ENCODE measurements around the gene PTPRT.

Gene PTPRT

DNA sequence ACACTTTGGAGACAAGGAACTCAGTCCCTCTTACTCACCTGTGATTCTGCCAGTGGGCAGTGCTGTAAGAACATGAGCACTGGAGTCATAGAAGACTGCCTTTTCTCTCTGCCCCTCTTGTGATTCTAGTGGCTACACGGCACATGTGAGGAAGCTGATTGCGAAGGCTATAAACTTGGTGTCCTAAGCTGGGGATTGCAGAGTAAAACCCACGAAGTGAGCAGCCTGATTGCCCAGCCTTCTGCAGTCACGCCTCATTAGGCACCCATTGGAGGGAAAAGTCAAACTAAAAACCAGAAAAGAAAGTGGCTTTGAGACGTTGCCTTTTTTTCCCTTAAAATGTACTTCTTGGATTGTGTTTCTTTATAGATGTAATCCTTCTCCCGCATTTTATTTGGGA lies 823.1 kb downstream of the PTPRT start:
- DNase-seq (ENCODE audit: insufficient read length, low spot score) (no peak), FAIRE-seq (peak; percentile 23)

DNA sequence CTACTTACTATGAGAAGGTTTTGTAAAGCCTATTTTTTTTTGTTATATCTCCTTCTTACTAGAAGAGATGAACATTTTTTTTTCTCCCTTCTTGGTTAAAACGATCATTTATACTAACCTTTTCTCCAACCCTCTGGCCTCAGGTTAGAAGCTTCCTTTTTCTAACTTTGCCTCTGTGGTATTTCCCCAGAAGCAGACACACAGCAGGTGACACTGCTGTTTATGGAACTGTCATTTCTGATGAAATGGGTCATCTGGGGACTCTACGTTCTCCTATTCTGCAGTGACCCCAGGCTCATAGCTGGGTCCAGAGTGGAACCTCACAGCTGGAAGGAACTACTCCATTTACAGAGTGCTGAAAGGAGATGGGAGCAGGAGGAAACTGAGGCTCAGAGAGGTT lies 825.3 kb downstream of the PTPRT start:
- FAIRE-seq = no peak
- DNase-seq (ENCODE audit: insufficient read length, low spot score) = no peak

DNA sequence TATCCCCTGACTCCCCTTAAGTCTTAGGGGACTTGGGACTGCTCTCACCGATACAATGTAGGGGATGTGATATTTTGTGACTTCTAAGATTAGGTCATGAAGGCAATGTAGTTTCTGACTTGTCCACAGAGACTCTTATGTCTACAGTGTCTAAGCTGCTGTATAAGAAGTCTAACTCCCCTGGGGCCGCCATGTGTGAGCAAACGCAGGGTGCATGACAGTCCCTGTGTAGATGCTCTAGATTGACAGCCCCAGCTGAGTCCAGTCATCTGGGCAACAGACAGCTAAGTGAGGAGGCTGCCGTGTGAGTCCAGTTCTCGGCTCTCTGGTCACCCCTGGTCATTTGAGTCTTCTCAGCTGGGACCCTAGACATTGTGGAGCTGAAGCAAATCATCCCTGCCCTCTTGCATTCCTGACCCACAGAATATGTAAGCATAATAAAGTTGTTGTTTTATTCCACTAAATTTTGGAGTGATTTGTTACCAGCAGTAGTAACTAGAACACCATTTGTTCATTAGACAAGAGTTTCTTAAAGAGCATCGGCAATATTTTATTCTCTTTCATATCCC lies 828.2 kb downstream of the PTPRT start:
- no peak for DNase-seq (ENCODE audit: insufficient read length, low spot score)
- FAIRE-seq = no peak

DNA sequence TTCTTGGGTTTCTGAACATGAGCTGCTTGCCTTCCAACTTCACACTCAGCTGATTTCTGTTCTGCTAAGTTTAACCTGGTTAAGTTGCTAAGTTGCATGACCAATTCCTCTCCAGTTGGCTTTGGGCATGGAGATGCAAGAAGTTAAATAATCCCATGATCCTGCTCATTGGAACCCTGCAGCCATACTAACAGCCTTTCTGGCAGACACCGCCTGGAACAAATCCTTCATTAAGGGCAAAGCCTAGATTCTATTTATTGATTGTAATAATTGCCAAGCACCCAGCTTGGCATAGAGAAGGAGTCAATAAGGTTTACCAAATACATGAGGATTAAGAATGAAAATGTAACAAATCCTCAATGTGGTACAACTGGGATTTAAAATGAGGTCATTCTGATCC lies 829.1 kb downstream of the PTPRT start:
- FAIRE-seq (peak; percentile 28), DNase-seq (ENCODE audit: insufficient read length, low spot score) (no peak)

DNA sequence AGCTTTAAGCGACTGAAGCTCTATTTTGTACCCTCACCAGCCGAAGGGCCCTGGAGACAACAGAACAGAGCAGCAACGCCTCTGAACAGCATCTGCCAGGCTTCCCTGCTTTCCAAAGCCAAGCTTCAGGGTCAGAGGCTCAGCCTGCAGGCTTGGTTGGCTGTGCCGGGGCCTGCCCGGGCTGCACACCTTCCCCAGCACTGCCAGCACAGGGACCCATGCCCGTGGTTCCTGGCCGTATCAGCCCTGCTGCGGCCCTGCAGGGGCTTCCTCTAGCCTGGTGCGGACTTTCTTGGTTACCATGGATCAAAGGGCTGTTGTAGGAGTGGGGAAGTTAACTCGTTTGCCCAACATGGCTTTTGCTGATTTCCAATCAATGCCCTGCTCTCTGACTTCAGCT lies 830.1 kb downstream of the PTPRT start:
- no peak for DNase-seq (ENCODE audit: insufficient read length, low spot score)
- no peak for FAIRE-seq

DNA sequence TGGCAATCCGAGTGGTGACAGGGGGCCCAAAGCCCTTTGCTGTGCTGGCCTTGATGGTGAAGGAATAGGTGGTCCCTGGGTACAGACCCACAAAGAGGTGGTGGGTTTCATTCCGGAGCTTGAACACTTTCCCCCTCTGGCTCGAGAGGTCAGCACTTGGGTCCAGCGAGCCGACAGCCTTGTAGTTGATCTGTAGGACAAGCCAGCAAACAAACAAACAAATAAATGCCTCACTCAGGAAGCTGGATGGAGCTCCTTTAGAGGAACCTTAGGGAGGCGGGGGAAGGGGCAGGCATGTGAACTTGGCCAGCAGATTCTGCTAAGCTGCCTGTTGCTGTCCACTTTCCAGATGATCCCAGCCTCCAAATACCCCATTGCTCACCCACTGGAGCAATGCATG lies 837.6 kb downstream of the PTPRT start:
- FAIRE-seq (peak; percentile 51), DNase-seq (ENCODE audit: insufficient read length, low spot score) (no peak)

DNA sequence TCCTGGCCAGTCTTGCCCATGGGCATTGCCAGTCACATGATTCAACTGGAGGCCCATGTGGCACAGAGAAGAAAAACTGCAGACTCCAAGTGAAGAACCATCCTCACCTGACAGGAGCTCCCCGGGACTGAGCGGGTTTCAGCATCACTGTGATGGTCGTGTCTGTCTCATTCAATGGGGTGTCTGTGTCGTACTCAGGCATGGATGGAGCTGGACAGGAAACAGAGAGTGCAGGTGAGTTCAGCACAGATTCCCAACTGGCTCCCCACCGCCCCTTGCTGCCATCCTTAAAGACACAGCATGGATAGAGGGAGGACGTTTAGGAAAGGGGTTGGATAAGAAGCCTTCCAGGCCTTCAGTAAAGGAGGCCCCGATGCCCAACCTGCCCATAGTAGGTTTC lies 839.2 kb downstream of the PTPRT start:
- no peak for DNase-seq (ENCODE audit: insufficient read length, low spot score)
- peak; percentile 82 for FAIRE-seq

DNA sequence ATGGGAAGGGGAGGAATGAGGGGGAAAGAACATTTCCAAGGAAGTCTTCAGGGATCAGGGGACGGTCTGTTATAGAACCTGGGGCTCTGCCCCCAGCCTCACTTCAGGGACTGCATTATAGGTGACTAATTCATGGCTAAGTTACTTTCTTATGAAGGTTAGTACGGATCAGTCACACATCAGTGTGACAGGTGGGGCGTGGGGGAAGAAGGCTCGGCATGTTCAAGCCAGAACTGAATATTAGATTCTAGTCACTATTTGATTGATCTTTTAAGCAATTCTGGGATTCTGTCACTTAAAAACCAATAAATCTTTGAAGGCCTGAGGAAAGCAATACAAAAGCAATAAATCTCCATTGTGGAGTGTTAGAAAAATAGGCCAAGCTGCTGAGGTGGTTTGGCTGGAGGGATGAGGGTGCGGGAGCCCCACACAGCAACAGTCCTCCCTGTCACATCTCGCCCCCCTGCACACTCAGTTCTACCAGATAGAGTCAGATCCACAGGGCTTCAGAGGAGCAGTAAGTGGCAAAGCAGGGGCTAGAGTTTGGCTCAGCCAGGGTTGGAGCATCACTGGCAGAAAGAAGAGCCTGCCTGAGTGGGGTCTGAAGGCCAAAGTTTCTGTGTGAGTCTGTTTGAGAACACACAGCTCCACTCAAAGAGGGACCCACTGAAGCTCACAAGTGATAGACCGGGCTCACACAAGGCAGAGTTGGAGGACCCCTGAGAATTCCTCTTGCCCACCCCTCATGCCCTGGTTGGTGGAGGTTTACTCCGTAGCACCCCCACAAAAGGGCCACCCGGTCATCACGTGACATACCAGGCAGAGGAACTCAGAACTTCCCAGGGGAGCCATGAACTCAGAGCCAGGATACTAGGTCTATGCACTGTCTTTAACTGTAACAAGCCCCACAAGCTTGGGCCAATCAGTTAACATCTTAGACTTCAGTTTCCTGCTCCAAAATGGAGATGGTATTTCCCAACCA lies 843.2 kb downstream of the PTPRT start:
- no peak for FAIRE-seq
- DNase-seq (ENCODE audit: insufficient read length, low spot score) = no peak

DNA sequence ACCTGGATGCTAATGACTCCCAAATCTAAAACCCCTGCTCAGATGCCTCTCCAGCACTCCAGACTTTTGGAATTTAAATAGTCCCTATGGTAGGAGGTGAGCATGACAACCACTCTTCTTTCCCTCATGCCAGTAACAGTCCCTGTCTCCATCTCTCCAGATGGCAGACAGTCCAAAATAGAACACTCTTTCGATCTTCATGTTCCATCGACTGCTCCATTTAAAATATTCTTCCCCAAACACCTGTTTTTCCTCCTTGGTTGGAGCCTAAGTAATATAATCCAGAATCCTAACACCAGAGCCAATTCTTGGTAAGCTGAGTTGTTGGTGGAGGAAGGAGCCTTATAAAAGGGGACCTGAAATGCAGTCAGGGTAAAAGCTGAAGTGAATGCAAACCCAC lies 848.1 kb downstream of the PTPRT start:
- DNase-seq (ENCODE audit: insufficient read length, low spot score) (no peak), FAIRE-seq (no peak)

DNA sequence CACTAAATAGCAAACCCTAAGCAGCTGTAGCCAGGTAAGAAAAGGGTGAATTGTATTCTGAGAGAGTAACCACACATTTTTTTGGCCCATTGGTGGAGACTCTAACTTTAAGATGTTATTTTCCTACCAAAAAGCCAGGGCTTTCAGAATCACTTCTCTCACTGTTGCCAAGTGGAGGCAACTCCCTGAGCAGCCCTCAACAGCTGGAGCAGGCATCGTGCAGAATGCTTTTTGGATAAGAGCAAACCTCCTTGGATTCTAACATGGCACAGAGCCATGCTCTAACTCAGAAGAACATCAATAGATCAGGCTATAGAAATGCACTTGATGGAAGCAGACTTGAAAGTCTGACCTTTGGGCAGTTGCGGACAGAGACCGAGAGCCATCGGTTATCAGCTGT lies 849.3 kb downstream of the PTPRT start:
- no peak for FAIRE-seq
- DNase-seq (ENCODE audit: insufficient read length, low spot score) = no peak

DNA sequence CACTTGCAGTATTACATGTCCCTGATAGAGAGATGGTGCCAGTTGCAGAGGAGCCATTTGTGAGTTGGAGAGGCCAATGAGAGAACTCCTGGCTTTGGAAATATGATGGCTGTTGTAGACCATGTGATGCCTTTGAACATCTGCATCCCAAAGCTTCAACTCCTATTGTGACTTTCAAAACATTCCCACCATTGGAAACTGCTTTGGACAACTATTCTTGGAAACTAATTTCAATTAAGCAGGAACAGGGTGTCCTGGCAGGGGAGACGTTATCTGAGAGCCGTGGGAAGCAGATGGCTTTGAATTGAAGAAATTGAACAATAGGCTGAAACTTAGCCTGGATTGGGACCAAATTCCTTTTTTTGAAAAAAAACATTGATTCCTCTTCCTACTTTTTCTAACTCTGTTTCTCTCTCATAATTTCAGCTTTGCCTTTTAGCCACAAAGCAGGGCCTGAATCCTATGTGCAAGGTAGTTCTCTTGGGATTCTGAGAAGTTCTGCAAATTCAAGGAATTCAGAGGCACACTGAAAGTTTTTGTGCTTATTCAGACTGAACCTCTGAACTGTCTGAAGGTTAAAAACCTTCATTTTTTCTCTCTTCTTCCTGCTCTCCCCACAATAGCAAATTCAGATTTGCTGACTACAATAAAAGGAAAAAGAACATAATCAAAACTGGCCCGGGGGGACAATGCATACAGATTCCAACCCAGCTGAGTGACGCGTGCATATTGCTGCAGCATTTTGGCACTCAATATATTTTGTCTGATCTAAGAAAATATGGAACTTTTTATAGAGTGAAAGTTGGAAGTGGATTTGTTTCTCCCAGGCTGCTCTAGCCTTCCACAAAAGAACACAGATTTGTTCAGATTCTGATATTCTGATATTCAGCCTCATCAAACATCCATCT lies 851.2 kb downstream of the PTPRT start:
- DNase-seq (ENCODE audit: insufficient read length, low spot score) = no peak
- no peak for FAIRE-seq

DNA sequence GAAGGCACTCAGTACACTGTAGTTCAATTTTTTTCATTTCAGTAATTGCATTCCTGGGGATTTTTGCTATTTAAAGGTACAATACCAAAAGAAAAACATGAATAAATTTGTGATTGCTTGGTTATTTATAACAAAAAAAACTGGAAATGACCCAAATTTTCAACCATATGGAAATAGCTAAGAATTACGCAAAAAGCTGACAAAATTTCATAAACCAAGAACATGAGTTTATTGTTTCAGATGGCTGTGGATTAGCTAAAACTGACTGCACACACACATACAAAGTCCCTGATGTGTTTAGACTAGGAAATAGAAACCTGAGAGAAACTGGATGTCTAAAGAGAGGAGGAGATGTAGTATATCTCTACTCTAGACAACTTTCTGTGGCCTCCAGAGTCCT lies 853.1 kb downstream of the PTPRT start:
- FAIRE-seq (peak; percentile 31), DNase-seq (ENCODE audit: insufficient read length, low spot score) (no peak)

DNA sequence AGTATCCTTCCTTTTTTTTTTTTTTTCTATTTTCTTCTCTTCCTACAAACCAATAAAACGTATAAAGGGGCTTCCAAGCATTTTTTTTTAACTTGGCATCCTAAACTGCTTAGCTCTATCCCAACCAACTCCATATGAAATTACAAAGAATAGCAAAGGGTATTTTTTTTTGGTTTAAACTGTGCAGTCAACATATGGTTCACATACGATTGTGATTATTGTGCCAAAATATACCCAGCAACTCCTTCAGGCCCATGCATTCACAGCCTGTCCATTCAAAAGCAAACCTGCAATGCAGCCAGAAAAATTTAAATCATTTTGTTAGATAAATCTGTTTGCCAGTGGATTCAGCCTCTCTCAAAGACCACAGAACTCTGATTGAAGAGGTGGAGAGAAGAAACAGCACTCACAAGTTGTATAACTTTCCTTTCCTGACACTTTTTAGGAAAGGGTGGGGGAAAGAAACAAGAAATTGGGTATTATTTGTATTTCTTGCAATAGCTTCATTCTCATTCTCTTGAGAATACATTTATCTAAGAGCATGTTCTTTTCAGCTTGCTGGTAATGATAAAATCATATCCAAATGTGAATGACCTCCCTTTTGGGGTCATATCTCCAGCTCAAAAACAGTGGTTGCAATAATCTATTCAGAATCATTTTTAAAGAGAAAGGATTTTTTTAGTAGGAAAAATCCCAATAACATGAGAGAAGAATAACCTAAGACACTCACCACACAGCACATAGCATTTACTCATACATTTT lies 870.3 kb downstream of the PTPRT start:
- FAIRE-seq = no peak
- DNase-seq (ENCODE audit: insufficient read length, low spot score) = no peak

DNA sequence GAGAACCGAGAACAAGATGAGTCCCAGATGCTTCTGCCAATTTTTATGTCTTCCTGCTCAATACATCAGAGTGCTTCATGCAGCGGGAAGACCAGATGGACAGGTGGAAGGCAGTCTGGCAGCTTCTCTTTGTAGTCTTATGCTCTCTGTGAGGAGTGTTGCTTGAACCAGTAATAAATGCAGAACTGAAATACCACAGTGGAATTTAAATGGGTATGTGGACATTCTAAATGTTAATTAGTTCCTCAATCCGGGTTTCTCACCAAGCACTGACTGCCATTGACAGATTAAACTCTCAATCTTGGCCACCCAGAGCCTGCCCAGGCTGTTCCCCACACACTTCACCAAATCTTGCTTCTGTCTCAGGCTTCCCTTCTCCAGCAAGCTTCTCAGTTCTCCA lies 876.0 kb downstream of the PTPRT start:
- FAIRE-seq (no peak), DNase-seq (ENCODE audit: insufficient read length, low spot score) (no peak)

DNA sequence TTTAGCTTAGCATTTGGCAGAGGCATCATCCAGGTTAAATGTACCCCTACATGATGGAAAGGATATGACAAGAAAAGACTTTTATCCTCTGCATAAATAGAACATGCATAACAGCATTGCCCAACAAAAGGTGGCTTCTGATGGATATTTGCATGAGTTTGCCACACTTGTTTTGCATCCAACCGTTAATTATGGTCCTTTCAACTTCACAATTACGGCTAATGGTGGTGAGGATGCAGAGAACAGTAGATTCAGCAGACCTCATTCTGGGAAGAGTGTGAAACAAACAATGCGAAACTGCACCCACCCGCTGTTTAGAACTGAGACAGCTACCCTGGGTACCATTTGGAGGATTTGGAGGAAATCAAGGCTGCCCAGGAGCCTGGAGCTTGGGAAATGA lies 880.7 kb downstream of the PTPRT start:
- no peak for DNase-seq (ENCODE audit: insufficient read length, low spot score)

DNA sequence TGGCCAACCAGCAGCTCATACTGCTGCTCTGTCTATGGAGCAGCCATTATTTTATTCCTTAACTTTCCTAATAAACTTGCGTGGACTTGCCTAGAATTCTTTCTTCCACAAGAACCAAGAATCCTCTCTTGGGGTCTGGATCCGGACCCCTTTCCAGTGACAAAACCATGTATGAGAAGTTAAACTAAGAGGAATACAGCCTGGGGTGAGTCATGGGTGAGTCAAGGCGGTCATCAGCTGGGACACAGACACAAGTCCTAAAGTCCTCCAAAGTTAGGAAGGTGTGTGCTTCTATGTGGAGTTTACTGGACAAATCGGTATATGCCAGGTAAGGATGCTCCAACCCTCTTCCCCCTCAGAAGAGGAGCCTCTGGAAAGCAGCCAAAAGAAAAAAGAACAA lies 881.5 kb downstream of the PTPRT start:
- DNase-seq (ENCODE audit: insufficient read length, low spot score) (no peak), FAIRE-seq (no peak)

More for the DNA sequence above, 880.7 kb downstream of the PTPRT start:
- peak; percentile 48 for FAIRE-seq

DNA sequence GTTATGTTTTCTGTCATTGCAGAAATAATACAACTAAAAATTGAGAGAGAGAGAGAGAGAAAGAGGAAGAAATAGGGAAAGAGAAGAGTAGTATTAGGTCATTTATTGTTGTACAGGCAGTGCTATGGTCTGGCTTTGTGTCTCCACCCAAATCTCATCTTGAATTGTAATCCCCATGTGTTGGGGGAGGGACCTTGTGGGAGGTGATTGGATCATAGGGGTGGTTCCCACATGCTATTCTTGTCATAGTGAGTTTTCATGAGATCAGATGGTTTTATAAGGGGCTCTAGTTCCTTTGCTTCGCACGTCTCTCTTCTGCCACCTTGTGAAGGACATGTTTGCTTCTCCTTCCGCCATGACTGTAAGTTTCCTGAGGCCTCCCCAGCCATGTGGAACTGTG lies 894.1 kb downstream of the PTPRT start:
- DNase-seq (ENCODE audit: insufficient read length, low spot score) = no peak
- FAIRE-seq = no peak

DNA sequence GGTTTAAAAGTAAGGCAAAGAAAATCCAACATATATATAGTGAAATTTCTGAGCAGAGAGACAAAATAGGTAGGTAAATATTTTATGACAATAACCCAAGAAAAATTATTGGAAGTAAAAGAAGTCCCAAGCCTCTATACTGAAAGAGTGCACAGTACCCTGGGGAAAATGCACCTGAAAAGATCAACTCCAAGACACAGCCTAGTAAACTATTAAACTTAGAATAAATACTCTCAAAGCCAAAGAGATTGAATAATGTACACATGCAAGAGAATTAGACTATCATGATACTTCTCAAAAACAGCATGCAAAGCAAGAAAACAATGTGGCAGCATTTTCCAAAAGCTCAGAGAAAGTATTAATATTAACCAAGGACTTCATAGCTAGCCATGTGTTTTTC lies 894.7 kb downstream of the PTPRT start:
- FAIRE-seq (no peak), DNase-seq (ENCODE audit: insufficient read length, low spot score) (no peak)

DNA sequence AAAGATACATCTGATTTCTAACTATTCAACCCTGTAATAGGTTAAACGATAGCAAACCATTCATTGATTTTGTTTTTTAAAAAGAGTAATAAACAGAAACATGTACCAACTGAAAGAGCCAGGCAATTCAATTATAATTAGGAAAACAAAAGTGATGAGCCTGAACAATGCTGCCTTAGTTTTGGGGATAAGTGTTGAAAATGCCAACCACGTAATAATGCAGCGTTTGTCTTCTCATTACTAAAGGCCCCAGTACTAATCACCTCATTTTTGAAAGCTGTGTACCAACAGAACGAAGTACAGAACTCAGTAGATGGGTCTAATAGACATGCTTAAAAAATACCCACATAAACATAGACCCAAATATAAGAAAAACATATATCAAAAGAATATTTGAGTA lies 907.9 kb downstream of the PTPRT start:
- FAIRE-seq (no peak), DNase-seq (ENCODE audit: insufficient read length, low spot score) (no peak)
